CD14-positive monocyte (primary cell): ENCODE data around the gene SLC28A3. TPM values are rescaled to one million over a fixed set of nuclear protein-coding genes. Genes with fewer than 3 reads are reported as not detected.

ENCODE experiments used
- DNase-seq, 3 donors: peaks; one replicate each; pipeline ENCODE4 v3.0.0-alpha.2; 2011 to 2022
- H2AFZ ChIP-seq: 2 replicates; pipeline ENCODE4 v1.6.0; 2012; ENCODE audit warnings: mild to moderate bottlenecking, low read depth, low read length, inconsistent platforms; ENCODE audit not compliant: insufficient read depth, poor library complexity, severe bottlenecking
- H3K27ac ChIP-seq, 2 donors: 1 replicate in 1 of 2; 2 replicates in 1 of 2; pipeline ENCODE4 v1.5.1; 2012 to 2013; ENCODE audit warnings: low read length in 2 of 2, control low read depth in 1 of 2, inconsistent platforms in 1 of 2, low read depth in 1 of 2, mild to moderate bottlenecking in 1 of 2
- H3K27me3 ChIP-seq, 2 donors: one replicate each; pipeline versions ENCODE4 v1.6.0 to v1.6.1; 2011 to 2013; ENCODE audit warnings: low read length in 2 of 2; ENCODE audit not compliant: control insufficient read depth in 2 of 2, insufficient read depth in 2 of 2
- H3K36me3 ChIP-seq, 2 donors: replicated peaks in 1 of 2; 1 replicate in 1 of 2; 2 replicates in 1 of 2; pipeline versions ENCODE4 v1.5.1 to v1.6.1; 2012 to 2013; ENCODE audit warnings: low read length in 2 of 2, control low read depth in 1 of 2, inconsistent platforms in 1 of 2, mild to moderate bottlenecking in 1 of 2; ENCODE audit not compliant: insufficient read depth in 2 of 2, control insufficient read depth in 1 of 2
- H3K4me1 ChIP-seq, 2 donors: 1 replicate in 1 of 2; 2 replicates in 1 of 2; pipeline versions ENCODE4 v1.5.1 to v1.6.1; 2012 to 2013; ENCODE audit warnings: low read length in 2 of 2, control low read depth in 1 of 2, inconsistent platforms in 1 of 2, mild to moderate bottlenecking in 1 of 2, moderate library complexity in 1 of 2; ENCODE audit not compliant: insufficient read depth in 2 of 2, control insufficient read depth in 1 of 2
- H3K4me2 ChIP-seq: replicated peaks from 2 replicates; pipeline ENCODE3; 2012; ENCODE audit warnings: low read length, moderate library complexity, mild to moderate bottlenecking; ENCODE audit not compliant: poor library complexity, severe bottlenecking; ENCODE audit errors: extremely low read depth
- H3K4me3 ChIP-seq, 3 experiments: fragments of 200-600 bp in 1 of 3; sonication (generic) in 1 of 3; replicated peaks in 1 of 3; 1 replicate in 2 of 3; 2 replicates in 1 of 3; pipeline ENCODE4 v1.5.1; 2011 to 2013; ENCODE audit warnings: low read length in 3 of 3, mild to moderate bottlenecking in 3 of 3, control low read depth in 2 of 3, low read depth in 2 of 3, inconsistent platforms in 1 of 3, moderate library complexity in 1 of 3
- H3K79me2 ChIP-seq: 2 replicates; pipeline ENCODE4 v1.6.0; 2012; ENCODE audit warnings: mild to moderate bottlenecking, control low read depth, inconsistent platforms, low read length, moderate library complexity; ENCODE audit not compliant: insufficient read depth
- H3K9ac ChIP-seq: 2 replicates; pipeline ENCODE4 v1.6.0; 2017; ENCODE audit warnings: low read length, mild to moderate bottlenecking; ENCODE audit not compliant: insufficient read depth, poor library complexity, severe bottlenecking
- H3K9me3 ChIP-seq, 2 donors: replicated peaks in 1 of 2; 1 replicate in 1 of 2; 2 replicates in 1 of 2; pipeline versions ENCODE4 v1.5.1 to v1.6.1; 2012 to 2013; ENCODE audit warnings: low read length in 2 of 2, control low read depth in 1 of 2; ENCODE audit not compliant: control insufficient read depth in 1 of 2, insufficient read depth in 1 of 2
- H4K20me1 ChIP-seq: 2 replicates; pipeline ENCODE4 v1.6.0; 2012; ENCODE audit warnings: mild to moderate bottlenecking, low read length, control low read depth, moderate library complexity; ENCODE audit not compliant: insufficient read depth
- H3K27ac Mint-ChIP-seq, 7 donors: one replicate each; pipeline ENCODE4 v1.8.0; 2020; ENCODE audit warnings: mild to moderate bottlenecking in 7 of 7, mixed read lengths in 7 of 7, moderate library complexity in 6 of 7, inconsistent platforms in 2 of 7
- H3K27me3 Mint-ChIP-seq, 3 donors: one replicate each; pipeline ENCODE4 v1.8.0; 2021 to 2022; ENCODE audit warnings: low read depth in 3 of 3, mild to moderate bottlenecking in 3 of 3, mixed read lengths in 3 of 3, moderate library complexity in 3 of 3, inconsistent platforms in 1 of 3
- H3K36me3 Mint-ChIP-seq, 2 donors: one replicate each; pipeline ENCODE4 v1.8.0; 2020; ENCODE audit warnings: mixed read lengths in 2 of 2, inconsistent platforms in 1 of 2, mild to moderate bottlenecking in 1 of 2
- H3K4me1 Mint-ChIP-seq: one replicate; pipeline ENCODE4 v1.8.0; 2020; ENCODE audit warnings: mild to moderate bottlenecking, mixed read lengths
- H3K4me3 Mint-ChIP-seq, 2 donors: one replicate each; pipeline ENCODE4 v1.8.0; 2020; ENCODE audit warnings: mild to moderate bottlenecking in 2 of 2, mixed read lengths in 2 of 2, moderate library complexity in 1 of 2
- H3K9me3 Mint-ChIP-seq, 7 donors: one replicate each; pipeline ENCODE4 v1.8.0; 2020 to 2022; ENCODE audit warnings: mixed read lengths in 7 of 7, mild to moderate bottlenecking in 6 of 7, moderate library complexity in 6 of 7, inconsistent platforms in 2 of 7
- CTCF ChIP-seq: fragments of 200-600 bp; IDR thresholded peaks from one replicate; pipeline ENCODE4 v1.8.0; 2022; ENCODE audit warnings: antibody characterized with exemption, mild to moderate bottlenecking
- WGBS: methylation state at CpG from one replicate; pipeline ENCODE4 v1.1.5; 2013; ENCODE audit warnings: missing lambda C conversion rate; ENCODE audit not compliant: insufficient coverage; 5-methylcytosine and 5-hydroxymethylcytosine counted together
- intact Hi-C, 2 donors: fragments of 100-400 bp; cut with micrococcal nuclease; formaldehyde crosslinking; loops; one replicate each; pipeline versions ENCODE4 v1.15.0 to v1.15.1; 2023
- polyA plus RNA-seq, 3 donors: library from polyadenylated mRNA; depleted of rRNA in 1 of 3; unstranded in 2 of 3; stranded (reverse) in 1 of 3; fragments of 300-500 nt in 2 of 3; fragments of >200 nt in 1 of 3; fragmentation: Illumina TruSeq in 2 of 3; gene quantifications; 1 replicate in 2 of 3; 2 replicates in 1 of 3; pipeline ENCODE4 v1.2.3, GENCODE V29; 2012 to 2021

The SLC28A3 gene
- polyA plus RNA-seq, 3 donors, result 1.9 TPM; not detected in 2

DNA sequence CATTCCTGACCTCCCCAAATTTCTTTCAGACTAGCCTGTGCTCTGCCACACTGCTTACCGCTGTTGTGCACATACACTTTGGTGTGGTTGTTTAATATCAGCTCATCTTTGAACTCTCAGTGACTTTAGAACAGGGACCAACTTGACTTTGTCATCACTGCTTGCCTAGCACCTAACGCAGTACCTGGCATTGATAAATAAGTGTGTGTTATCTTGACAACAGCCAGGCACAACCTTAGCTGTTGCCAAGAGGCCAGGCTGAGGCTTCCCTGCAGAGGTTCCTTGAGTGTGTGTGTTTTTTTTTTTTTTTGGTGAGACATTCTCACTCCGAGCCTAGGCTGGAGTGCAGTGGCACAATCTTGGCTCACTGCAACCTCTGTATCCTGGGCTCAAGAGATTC lies 41.0 kb upstream of the SLC28A3 start:
- no peaks in the 10 kb centered on the region for H3K36me3 Mint-ChIP-seq
- no peak overlapping the region for H3K4me3 Mint-ChIP-seq
- WGBS, result 100% methylated on average over 2 of the region's 3 CpGs
- peaks cover 0 to 1% (median 0%) of the 10 kb centered on the region in 7 donors for H3K9me3 Mint-ChIP-seq
- intact Hi-C loops, result no loop called here
- H3K27me3 Mint-ChIP-seq, result peaks cover 0 to 1% (median 1%) of the 10 kb centered on the region in 3 donors
- no peak overlapping the region for H2AFZ ChIP-seq
- H3K27me3 ChIP-seq, result no peaks in the 10 kb centered on the region
- no peaks in the 10 kb centered on the region for H3K79me2 ChIP-seq
- TF ChIP-seq CTCF, result no peak
- H4K20me1 ChIP-seq, result no peaks in the 10 kb centered on the region
- H3K9ac ChIP-seq, result no peak overlapping the region
- no peak for DNase-seq
- peaks cover 2% of the 10 kb centered on the region for H3K4me1 Mint-ChIP-seq
- no peaks in the 10 kb centered on the region for H3K4me1 ChIP-seq
- no peak overlapping the region for H3K4me2 ChIP-seq
- no peaks in the 10 kb centered on the region for H3K36me3 ChIP-seq
- H3K27ac Mint-ChIP-seq, result no peak overlapping the region
- no peak overlapping the region for H3K4me3 ChIP-seq
- H3K27ac ChIP-seq, result no peak overlapping the region
- H3K9me3 ChIP-seq, result no peaks in the 10 kb centered on the region

DNA sequence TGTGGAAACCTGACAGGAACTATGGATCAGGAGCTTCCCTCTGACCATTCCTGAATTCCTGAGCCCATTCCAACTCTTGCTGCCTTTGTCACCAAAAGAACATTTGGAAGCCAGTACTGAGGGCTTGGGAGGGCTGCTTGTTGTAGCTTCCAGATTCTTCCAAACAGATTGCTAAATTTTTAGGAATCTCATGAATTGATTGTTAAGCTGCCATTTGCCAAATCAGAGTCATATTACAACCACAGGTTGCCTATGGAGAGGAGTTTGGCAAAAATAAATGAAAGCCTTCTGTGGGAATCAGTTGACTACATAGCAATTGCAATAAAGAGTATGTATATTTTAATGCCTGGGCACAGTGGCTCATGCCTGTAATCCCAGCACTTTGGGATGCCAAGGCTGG lies 39.2 kb upstream of the SLC28A3 start:
- Histone ChIP-seq H3K36me3 (no peaks in the 10 kb centered on the region), H3K4me1 (peaks cover 0 to under 1% of the 10 kb centered on the region in 2 donors), H3K27ac (no peak overlapping the region), H3K79me2 (no peaks in the 10 kb centered on the region), H3K4me2 (no peak overlapping the region), H3K9ac (no peak overlapping the region), H2AFZ (no peak overlapping the region), H3K9me3 (no peaks in the 10 kb centered on the region), H4K20me1 (no peaks in the 10 kb centered on the region), H3K27me3 (no peaks in the 10 kb centered on the region), H3K4me3 (no peak overlapping the region)
- TF ChIP-seq CTCF, result no peak
- no peaks in the 10 kb centered on the region for H3K36me3 Mint-ChIP-seq
- peaks cover 2% of the 10 kb centered on the region for H3K4me1 Mint-ChIP-seq
- no peak for DNase-seq
- peaks cover 0 to 1% (median 0%) of the 10 kb centered on the region in 7 donors for H3K9me3 Mint-ChIP-seq
- H3K27ac Mint-ChIP-seq, result no peak overlapping the region
- intact Hi-C loops, result no loop called here
- H3K4me3 Mint-ChIP-seq, result no peak overlapping the region
- peaks cover 0 to 1% (median 0%) of the 10 kb centered on the region in 3 donors for H3K27me3 Mint-ChIP-seq
